IPS-18a (cell line): ENCODE results near the gene BTBD17.
A peak's percentile ranks its signal among the peaks of the same experiment; 100 is the strongest.
"Not testable (repeated sequence)": the region's sequence is repeated elsewhere in the genome, so short reads cannot be mapped to it uniquely, and the experiment has no call there.

Experiments used
- H3K27ac ChIP-seq: one replicate; pipeline ENCODE4 v1.5.1; 2013; ENCODE audit warnings: low read length
- H3K27me3 ChIP-seq: one replicate; pipeline ENCODE4 v1.6.1; 2013; ENCODE audit warnings: mild to moderate bottlenecking, low read length; ENCODE audit not compliant: control insufficient read depth, insufficient read depth
- H3K36me3 ChIP-seq: one replicate; pipeline ENCODE4 v1.6.1; 2013; ENCODE audit warnings: low read depth, low read length; ENCODE audit not compliant: control insufficient read depth
- H3K4me1 ChIP-seq: one replicate; pipeline ENCODE4 v1.6.1; 2013; ENCODE audit warnings: low read depth, low read length; ENCODE audit not compliant: control insufficient read depth
- H3K4me3 ChIP-seq: one replicate; pipeline ENCODE4 v1.5.1; 2013; ENCODE audit warnings: low read length
- H3K9ac ChIP-seq: one replicate; pipeline ENCODE4 v1.6.1; 2013; ENCODE audit warnings: mild to moderate bottlenecking, low read length, moderate library complexity
- H3K9me3 ChIP-seq: one replicate; pipeline ENCODE4 v1.6.1; 2013; ENCODE audit warnings: low read depth, low read length; ENCODE audit not compliant: control insufficient read depth

BTBD17 gene

DNA sequence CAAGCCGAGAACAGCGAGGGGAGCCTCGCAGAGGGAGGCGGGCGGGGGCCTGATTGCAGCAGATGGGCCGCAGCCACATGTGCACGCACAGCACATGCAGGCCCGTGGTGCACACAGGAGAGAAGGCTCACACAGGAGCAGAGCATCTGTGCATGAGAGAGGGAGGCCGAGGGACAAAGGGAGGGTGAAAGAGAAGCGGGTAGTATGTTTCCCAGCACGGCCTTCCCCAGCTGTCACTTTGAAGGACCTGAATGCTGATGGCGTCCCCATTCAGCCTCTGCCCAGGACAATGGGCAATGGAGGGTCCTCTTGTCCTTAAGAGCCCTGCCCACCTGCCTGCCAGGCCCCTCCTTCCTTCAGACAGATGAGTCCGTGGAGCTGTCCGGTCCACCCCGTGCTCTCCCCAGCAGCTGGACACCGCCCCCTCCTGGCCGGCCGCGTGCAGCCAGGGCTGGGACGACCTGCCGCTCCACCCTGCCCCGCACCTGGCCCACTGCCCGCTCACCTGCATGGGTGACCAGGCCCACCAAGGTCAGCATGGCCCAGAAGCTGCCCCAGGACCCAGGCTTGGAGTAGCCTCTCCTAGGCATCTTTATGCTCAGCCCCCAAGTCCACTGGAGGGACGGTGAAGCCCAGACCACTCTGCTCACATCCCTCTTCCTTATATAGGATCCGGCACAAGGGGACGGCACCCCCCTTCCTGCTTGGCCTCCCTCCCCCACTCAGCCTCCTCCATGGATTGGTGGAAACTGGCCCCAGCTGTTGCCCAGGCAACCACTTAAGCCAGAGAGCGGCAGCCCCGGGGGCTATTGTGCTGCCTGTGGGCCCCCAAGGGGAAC lies at the start of gene BTBD17:
TSS of gene BTBD17 (minus strand) at position 639 of the 839 bp plus-strand sequence. CDS start at position 590, 49 bp downstream.
- Histone ChIP-seq H3K9ac (peak within 1 kb of the TSS; percentile 49), H3K27me3 (peaks cover 13% of the 10 kb centered on the region), H3K4me3 (peak within 1 kb of the TSS; percentile 66)

GRCh38 chr17:74410001-74410443 lies 48.4 kb upstream of the BTBD17 start:
- H3K36me3 ChIP-seq, result no peaks in the 10 kb centered on the region
- H3K27ac ChIP-seq, result no peak overlapping the region
- no peak overlapping the region for H3K4me3 ChIP-seq
- no peaks in the 10 kb centered on the region for H3K9me3 ChIP-seq
- H3K27me3 ChIP-seq, result no peaks in the 10 kb centered on the region
- no peaks in the 10 kb centered on the region for H3K4me1 ChIP-seq
- H3K9ac ChIP-seq, result no peak overlapping the region

More for the DNA sequence above, at the start of gene BTBD17:
- Histone ChIP-seq H3K27ac (peak within 1 kb of the TSS; percentile 58), H3K9me3 (no peaks in the 10 kb centered on the region), H3K4me1 (peaks cover 21% of the 10 kb centered on the region), H3K36me3 (no peaks in the 10 kb centered on the region)

DNA sequence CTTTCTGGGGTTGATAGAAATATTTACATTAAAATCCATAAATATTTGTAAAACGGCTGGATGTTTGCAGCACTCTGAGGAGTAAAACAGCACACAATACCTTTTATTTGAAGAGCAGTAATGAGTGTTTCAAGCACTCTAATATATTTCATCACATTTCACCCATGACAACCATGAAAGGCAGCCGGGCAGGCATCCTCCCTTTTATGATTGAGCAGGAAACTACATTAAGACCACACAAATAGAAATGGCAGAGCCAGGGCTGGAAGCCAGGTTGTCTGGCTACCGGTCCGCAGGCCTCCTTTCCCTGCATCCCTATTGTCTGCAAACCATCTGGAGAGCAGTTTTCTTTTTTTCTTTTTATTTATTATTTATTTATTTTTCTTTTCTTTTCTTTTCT lies 47.1 kb upstream of the BTBD17 start:
- no peaks in the 10 kb centered on the region for H3K9me3 ChIP-seq
- peaks cover 11% of the 10 kb centered on the region for H3K4me1 ChIP-seq
- no peak overlapping the region for H3K27ac ChIP-seq
- H3K4me3 ChIP-seq, result no peak overlapping the region
- no peaks in the 10 kb centered on the region for H3K36me3 ChIP-seq
- no peaks in the 10 kb centered on the region for H3K27me3 ChIP-seq
- no peak overlapping the region for H3K9ac ChIP-seq

DNA sequence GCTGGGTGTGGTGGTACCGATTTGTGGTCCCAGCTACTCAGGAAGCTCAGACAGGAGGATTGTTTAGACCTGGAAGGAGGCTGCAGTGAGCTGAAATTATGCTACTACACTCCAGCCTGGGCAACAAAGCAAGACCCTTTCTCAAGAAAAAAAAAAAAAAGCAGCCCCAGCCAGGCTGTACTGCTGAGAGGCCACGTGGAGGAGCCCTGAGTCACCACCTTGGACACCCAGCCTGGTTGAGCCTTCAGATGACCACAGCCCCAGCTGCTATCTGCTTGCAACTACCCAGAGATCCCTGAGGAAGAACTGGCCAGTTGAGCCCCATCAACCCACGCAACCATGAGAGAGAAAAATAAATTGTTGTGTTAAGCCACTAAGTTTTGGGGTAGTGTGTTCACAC lies 46.6 kb upstream of the BTBD17 start:
- no peak overlapping the region for H3K27ac ChIP-seq
- no peaks in the 10 kb centered on the region for H3K9me3 ChIP-seq
- no peaks in the 10 kb centered on the region for H3K27me3 ChIP-seq

DNA sequence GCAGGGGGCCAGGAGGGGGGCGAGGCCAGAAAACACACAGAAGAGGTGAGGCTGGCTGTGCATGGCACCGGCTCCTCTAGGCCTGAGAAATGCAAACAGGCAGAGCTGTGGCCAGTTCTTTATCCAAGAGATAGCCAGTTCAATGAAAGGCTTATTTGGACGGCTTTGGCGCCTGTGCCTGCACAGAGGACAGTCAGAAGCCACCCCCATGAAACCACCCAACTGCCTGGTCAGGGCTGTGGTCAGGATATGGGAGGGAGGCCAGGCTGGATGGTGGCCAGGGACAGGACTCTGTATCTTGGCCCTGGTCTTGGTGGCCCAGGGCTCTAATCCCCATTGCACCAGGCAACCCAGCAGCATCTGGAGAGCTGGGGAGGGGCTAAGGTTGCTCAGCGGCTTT lies 45.7 kb upstream of the BTBD17 start:
- Histone ChIP-seq H3K9ac (no peak overlapping the region), H3K4me1 (peaks cover 16% of the 10 kb centered on the region), H3K9me3 (no peaks in the 10 kb centered on the region), H3K36me3 (no peaks in the 10 kb centered on the region), H3K27me3 (no peaks in the 10 kb centered on the region), H3K27ac (no peak overlapping the region), H3K4me3 (no peak overlapping the region)

More for the DNA sequence above, 46.6 kb upstream of the BTBD17 start:
- Histone ChIP-seq H3K36me3 (no peaks in the 10 kb centered on the region), H3K4me3 (no peak overlapping the region), H3K9ac (no peak overlapping the region), H3K4me1 (peaks cover 16% of the 10 kb centered on the region)

- not testable (repeated sequence) for H3K27me3 ChIP-seq, H3K9ac ChIP-seq, H3K9me3 ChIP-seq, H3K27ac ChIP-seq, H3K36me3 ChIP-seq, H3K4me3 ChIP-seq
- H3K4me1 ChIP-seq, result peaks cover 16% of the 10 kb centered on the region
These were observed 43.6 kb upstream of the BTBD17 start for GRCh38 chr17:74405311-74405710.

DNA sequence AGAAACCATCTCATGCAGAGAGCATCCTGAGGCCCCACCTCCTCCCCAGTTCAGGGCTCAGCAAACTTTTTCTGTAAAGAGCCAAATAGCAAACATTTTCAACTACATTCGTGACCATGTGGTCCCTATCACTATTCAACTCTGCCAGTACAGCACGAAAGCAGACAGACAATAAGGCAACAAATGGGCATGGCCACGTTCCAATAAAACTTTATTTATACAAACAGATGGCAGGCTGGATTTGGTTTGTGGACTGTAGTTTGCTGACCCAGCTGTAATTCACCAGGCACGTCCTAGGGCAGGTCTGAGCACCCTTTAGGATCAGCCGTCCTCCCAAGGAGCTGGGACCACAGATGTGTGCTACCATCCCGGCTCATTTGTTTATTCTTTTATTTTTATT lies 43.1 kb upstream of the BTBD17 start:
- Histone ChIP-seq H3K27ac (no peak overlapping the region), H3K27me3 (no peaks in the 10 kb centered on the region), H3K9ac (no peak overlapping the region), H3K9me3 (no peaks in the 10 kb centered on the region), H3K36me3 (no peaks in the 10 kb centered on the region), H3K4me1 (peaks cover 16% of the 10 kb centered on the region), H3K4me3 (no peak overlapping the region)

DNA sequence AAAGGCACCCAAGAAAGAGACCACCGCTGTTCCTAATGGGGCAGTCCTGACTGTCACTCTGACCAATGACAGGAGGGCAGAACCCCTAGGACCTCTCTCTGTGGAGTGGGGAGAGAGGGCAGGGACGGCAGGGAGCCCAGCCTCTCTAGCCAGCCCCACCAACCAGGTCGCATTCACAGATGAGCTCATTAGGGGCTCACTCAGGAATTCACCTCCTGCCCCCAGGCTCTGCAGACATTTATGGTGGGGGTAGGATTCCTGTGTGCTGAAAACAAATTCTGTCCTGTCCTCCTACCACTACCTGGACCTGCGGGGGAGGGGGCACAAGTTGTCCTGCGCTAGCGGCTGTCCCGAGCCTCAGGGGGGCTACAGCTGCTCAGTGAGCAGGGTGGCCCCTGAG lies 42.5 kb upstream of the BTBD17 start:
- Histone ChIP-seq H3K27ac (no peak overlapping the region), H3K27me3 (no peaks in the 10 kb centered on the region), H3K36me3 (no peaks in the 10 kb centered on the region), H3K4me3 (peak overlapping the region; percentile 37), H3K9ac (no peak overlapping the region), H3K9me3 (no peaks in the 10 kb centered on the region), H3K4me1 (peaks cover 16% of the 10 kb centered on the region)

GRCh38 chr17:74403512-74404137 lies 42.0 kb upstream of the BTBD17 start:
- H3K4me1 ChIP-seq, result peaks cover 16% of the 10 kb centered on the region
- H3K27ac ChIP-seq, result no peak overlapping the region
- no peak overlapping the region for H3K4me3 ChIP-seq
- no peak overlapping the region for H3K9ac ChIP-seq
- H3K36me3 ChIP-seq, result no peaks in the 10 kb centered on the region
- no peaks in the 10 kb centered on the region for H3K27me3 ChIP-seq
- H3K9me3 ChIP-seq, result no peaks in the 10 kb centered on the region

DNA sequence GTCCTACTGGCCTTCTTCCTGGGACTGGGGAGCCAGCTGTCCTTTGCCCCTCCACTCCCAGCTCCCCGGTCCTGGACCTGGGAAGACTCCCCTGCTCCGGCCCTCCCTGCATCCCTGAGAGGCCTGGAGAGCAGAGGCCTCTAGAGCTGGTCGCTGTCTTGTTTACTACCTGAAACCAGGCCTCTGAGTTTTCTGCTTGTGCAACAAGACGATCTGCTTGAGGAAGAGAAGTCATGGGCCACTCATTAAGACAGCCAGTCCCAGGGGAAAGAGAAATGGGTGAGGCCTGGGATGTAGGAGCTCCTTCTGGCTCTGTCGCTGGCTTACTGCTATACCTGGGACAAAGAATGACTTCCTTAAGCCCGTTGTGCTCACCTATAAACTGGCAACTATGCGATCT lies 40.4 kb upstream of the BTBD17 start:
- no peak overlapping the region for H3K27ac ChIP-seq
- no peaks in the 10 kb centered on the region for H3K36me3 ChIP-seq
- H3K4me3 ChIP-seq, result no peak overlapping the region
- no peak overlapping the region for H3K9ac ChIP-seq
- H3K4me1 ChIP-seq, result peaks cover 16% of the 10 kb centered on the region
- no peaks in the 10 kb centered on the region for H3K9me3 ChIP-seq
- no peaks in the 10 kb centered on the region for H3K27me3 ChIP-seq

- Histone ChIP-seq H3K27ac (no peak overlapping the region), H3K9me3 (no peaks in the 10 kb centered on the region), H3K4me3 (no peak overlapping the region), H3K4me1 (no peaks in the 10 kb centered on the region), H3K36me3 (no peaks in the 10 kb centered on the region), H3K27me3 (no peaks in the 10 kb centered on the region), H3K9ac (no peak overlapping the region)
These were observed 34.9 kb upstream of the BTBD17 start for GRCh38 chr17:74396567-74396966.

- H3K27me3 ChIP-seq, result no peaks in the 10 kb centered on the region
- H3K9ac ChIP-seq, result no peak overlapping the region
- H3K4me3 ChIP-seq, result no peak overlapping the region
- H3K4me1 ChIP-seq, result no peaks in the 10 kb centered on the region
- no peaks in the 10 kb centered on the region for H3K36me3 ChIP-seq
- H3K27ac ChIP-seq, result no peak overlapping the region
- H3K9me3 ChIP-seq, result no peaks in the 10 kb centered on the region
These were observed 33.3 kb upstream of the BTBD17 start for GRCh38 chr17:74394977-74395376.
